Testis (tissue), 2 donors: ENCODE results near the gene HSD3B1.

Experiments
- CTCF ChIP-seq, 3 experiments: fragments of 450-650 bp in 2 of 3; fragments of 200-600 bp in 1 of 3; sonication (generic) in 1 of 3; IDR thresholded peaks; one replicate each; pipeline ENCODE4 v1.5.1; 2016 to 2019; ENCODE audit warnings: antibody characterized with exemption in 3 of 3, mild to moderate bottlenecking in 2 of 3, moderate library complexity in 1 of 3
- POLR2A ChIP-seq: fragments of 450-650 bp; IDR thresholded peaks from one replicate; pipeline ENCODE4 v1.6.1; 2017; ENCODE audit warnings: antibody characterized with exemption, mild to moderate bottlenecking, moderate library complexity

- TF ChIP-seq CTCF (IDR thresholded peaks at IDR 0.05) (no peak), POLR2A (no peak)
Observed at GRCh38 chr1:119550381-119550780, 43.4 kb downstream of the HSD3B1 start.
